NCI-H1930 (cell line): ENCODE results near the gene ZFHX2.

Experiments used
- DNase-seq, 2 experiments: peaks; one replicate each; lab custom pipeline; 2025; lab: John Stamatoyannopoulos, UW

Gene ZFHX2

DNA sequence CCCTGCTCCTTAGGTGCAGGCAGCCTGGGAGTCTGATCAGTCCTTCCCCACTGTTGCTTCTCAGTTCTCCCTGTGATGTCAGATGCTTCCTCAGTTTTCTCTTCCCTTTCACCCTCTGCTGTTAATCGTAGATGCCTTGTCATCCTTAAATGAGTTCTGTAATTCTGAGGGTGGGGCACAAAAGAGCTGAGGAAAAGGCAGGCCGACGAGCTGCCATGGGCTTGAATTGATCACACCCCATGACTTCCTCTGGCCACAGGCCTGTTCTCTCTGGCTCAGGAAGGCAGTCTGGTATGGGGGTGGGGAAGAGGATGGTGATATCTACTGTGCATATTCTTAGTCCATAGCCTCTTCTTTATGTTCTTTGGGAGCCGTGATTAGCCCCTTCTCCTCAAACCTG, 21.3 kb upstream of the ZFHX2 start:
- no peak for DNase-seq

DNA sequence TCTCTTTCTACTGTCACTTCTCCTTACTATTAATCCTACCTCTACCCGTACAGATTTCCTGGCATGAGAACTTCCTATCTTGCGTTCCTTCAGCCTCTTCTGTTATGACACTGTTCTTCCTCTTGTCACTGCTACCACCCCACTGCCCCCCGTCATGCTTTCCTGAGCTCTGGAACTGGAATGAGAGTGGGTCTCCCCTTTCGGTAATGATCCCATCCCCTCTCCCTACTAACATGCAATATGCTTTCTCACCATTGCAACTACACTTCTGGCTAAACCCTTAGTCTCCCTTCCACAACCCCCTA, 20.9 kb upstream of the ZFHX2 start:
- DNase-seq: no peak

DNA sequence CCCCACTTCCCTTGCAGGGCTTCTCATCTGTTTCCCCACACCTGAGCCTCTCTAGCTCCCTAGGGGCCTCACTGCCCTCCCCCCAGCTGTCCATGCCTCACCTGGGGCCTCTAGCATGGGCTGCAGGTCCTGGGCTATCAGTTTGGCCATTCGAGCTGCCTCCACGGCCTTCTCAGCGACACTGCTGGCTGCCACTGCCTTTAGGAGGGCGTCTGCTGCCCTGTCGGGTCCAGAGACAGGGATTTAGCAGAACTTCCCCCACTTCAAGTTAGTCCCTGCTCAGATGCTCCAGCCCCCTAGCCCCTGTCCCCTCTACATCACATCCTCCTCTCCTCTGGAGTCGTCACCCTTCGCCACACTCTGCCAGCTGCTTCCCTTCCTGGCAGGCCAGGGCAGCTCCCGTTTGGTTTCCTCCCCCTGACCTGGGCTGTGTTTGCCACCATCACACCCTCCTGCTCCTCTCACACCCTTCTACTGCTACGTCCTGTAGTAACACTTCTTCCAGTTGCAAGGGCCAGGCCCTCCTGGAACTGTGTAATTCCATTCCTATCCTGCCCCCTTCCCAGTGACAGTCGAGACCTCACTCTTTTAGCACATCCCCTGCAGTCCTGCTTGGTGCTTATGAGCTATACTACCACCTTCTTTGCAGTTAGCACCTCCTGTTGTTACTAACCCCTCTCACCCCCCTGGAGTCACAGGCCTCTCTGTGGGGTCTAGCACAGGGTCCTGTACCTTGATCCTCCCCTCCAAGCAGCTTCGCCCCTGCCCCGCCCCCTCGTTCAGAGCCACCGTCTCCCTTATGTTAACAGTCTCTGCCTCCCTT, 20.3 kb upstream of the ZFHX2 start:
- DNase-seq: no peak

DNA sequence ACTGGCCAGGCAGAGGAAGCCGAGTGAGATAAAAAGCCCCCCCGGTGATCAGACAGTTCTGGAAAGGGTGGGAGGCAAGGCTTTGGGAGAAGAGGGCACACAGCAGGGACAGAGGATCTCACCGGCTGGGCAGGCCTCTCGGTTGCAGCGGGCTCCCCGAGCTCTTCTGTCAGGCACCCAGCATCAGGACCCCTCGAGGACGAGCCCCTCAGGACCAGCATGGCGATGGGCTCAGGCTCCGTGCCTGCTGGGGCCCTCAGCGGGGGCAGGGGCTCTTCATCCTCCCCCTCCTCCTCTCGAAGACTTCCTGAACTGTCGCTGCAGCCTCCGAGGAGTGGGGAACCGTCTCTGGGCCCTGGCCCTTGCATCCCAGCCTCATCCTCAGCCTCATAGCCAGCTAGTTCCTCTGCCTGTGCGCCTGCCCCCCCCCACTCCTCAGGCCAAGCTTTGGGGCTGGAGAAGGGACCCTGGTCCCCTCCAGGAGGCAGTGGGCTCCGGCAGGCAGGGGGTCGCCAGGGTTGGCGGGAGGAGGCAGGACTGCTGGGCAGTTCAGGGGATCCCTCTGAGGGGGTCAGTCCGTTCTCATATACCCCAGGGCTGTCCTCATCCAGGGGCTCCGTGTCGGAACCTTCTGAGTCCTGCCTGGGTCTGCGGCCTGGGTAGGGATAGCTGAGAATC, 19.4 kb upstream of the ZFHX2 start:
- DNase-seq: no peak

DNA sequence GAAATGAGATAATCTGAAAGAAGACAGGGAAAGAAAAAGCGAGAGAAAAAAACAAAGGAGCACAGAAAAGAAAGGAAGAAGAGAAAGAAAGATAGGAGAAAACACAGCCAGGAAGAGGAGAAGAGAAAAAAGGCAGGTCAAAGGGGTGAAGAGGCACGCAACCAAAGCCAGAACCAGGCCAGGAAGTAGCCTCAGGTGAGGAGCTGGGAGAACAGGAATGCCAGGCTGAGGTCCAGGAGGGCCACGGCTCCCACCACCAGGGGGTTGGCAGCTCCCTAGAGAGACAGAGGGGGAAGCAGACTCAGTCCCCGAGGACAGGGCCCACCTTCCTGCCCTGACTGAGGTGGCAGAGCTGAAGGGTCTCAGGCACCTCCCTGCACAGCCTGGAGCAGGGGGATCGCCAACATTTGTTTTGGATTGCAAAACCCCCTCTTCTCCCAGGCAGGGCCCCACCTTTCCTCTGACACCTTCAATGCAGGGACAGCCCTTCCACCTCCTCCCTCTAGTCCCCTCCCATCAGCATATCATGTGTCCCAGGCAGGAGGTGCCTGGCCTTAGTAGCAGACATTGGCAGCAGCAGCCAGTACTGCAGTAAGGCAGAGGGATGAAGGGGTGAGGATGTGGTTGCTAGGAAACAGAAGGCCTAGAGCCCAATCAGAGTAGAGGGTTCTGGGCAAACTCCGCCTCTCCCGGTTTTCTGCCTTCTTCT, 18.0 kb upstream of the ZFHX2 start:
- no peak for DNase-seq

DNA sequence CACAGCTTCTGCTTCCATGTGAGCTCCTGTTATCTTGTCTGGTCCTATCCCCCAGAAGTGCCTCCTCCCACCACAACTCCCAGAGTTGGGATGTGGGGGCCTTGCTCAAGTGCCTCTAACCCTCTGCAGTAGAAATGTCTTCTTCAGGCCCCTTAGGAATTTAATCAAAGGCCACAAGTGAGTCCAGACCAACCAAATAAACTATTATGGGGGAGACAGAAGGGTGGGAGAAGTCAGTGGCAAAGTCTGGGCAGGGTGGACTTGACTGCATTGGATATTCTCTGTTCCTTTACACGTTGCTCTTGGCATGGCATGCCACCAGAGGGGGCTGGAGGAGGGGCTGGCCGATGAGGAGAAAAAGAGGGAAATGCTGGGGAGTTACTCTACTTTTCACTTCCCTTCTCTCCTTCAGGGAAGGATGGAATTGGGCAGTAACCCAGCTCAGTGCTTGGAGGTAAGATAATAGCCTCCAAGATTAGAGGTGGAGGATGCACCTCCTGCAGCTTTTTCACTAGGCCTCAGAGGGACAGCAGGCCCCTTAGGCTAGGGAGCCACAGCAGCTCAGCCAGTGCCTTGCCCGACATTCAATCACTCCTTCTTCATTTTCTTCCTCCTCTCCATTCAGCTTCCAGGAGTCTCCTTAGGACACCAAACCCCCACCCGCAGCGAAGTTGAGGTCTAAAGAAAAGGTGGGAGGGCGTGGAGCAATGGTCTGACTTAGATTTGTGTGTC, 17.2 kb upstream of the ZFHX2 start:
- peak in 1 of 2 experiments; percentile 26 for DNase-seq

DNA sequence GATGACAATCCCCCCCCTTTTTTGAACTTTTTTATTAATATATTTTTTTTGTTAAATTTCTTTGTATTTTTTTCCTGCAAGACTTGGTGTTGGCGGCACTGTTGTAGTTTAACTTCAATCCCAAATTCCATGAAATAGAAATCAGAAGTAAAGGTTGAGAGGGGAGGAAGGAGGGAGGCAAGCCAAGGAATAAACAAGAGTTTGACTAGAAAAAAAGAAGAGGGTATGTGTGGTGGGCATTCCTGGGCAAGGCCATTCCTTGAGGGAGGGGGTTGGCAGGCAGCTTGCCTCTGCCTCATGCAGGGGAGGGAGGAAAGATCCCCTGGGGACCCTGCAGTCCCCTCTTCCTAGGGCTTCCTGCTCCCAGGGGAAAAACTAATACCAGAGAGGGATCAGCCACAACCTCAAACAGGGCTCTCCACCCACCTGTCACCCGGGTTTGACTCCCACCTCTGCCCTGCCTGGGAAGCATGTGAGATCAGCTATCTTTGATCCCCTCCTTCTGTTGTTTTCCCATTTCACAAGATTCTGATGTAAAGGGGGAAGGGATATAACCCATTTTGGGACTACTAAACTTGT, 16.5 kb upstream of the ZFHX2 start:
- DNase-seq: no peak

DNA sequence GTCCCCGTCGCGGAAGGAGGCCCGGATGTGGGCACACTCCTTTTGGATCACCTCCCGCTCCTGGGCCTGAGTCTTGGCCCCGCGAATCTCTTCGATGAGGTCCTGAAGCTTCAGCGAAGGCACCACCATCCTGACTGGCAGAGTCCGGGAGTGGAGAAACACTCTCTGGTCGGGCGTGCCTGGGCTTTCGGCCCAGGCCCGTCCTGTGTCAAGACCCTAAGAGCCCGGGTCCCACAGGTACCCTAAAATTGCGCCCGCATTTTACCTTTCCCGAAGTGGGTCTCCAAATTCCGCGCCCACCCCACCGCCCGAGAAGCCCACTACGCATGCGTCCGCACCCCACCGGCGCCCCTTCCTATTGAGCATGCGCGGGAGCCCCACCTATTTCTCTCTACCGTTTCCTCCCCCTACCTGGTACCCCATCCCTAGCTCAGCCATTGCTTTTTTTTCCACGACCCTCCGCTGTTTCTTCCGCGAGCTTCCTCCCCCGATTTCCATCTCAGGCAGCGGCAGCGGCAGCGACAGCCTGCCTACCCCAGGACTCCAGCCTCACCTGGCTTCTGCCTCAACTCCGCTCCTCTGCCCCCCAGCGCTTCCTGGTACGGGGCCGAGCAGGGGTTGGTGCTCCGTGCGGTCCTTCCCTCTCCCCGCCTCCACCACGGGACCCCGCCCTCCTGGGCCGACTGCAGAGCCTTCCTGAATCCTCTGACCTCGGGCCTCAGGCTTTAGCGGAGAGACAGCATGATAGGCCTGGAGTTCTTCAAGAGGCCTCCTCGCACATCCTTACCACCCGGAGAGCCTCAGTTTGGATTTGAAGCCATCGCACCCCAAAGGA, 15.8 kb upstream of the ZFHX2 start, which contains the start of gene AP1G2:
TSS of gene AP1G2 (minus strand) at position 606 of the 835 bp plus-strand sequence. CDS start at position 129, 477 bp downstream.
- DNase-seq: peak; percentile 76 to 82

DNA sequence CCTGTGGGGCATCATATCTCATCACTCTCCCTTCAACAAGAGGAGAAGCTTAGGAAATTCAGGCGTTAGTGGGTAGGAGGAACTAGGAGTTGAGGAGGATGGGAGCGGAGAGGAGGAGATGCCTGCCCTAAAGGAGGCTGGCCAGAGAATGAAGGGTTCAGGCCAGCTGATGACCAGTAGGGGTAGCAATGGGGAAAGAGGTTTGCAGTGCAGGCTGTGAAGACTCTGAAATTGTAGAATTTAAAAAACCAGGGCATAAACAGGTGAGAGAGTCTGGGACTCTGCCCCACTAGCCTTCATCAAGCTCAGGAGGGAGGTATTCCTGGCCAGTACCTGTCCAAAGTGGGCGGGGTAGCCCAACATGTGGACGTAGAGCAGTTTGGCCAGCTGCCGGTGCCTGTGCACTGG, 15.2 kb upstream of the ZFHX2 start:
- no peak for DNase-seq

DNA sequence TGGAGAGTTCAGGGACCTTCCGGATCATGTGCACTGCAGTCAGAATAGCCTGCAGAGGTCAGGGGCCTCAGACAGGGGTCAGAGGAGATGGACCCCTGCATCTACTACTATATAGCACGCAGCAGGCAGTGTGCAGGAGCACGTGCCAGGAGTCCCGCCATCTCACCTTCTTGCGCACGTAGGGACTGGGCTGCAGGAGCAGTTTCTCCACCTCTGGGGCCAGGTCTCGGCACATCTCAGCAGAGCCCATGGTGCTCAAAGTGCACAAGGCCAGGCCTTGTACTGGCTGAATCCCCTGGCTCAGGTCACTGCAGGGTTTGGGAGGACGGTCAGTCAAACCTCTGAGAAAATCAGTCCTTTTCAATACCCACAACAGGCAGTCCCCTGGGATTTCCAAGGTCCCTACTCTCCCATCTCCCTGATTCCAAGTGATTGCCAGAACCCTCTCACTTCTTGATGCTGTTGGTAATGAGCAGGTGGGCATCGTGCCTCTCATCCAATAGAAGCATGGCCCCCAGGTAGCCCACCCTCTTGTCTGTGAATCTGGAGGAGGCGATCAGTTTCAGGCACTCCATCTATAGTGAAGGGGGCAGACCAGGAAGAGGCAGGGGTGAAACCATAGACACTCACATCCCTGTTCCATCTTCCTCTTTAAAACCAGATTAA, 14.7 kb upstream of the ZFHX2 start:
- no peak for DNase-seq

DNA sequence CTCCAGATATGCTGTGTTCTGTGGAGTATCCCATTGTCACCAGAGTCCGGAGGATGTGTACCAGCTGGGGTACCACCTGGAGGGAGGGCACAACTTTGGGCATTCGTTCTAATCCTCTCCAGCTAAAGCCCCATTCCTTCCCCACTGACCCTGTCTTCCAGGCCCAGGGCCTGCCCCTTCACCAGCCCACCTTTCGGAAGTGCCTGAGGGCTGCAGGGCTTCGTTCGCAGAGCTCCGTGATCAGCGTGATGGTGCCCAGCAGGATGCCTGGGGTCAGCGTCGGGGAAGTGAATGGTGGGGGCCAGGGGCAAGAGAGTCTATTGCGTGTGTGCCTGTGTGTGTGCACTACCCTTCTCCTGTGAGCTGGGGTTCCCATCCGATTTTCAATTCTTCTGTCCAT, 14.1 kb upstream of the ZFHX2 start:
- DNase-seq: no peak

DNA sequence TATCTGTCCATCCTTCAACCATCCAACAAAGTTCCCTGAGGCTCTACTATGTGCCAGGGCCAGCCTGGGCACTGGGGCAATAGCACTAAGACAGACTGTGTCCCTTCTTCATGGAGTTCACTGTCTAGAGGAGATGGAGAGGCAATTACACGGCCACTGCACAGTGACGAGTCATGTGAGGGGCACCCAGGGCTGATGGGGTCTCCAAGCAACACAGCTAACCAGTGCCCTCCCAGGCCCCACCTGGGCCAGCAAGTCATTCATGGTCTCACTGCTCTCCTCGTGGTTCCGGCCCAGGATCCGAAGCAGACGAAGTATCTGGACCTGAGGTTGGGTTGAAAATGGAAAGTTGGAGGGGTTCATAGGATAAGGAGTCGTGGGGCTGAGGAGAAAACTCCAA, 13.3 kb upstream of the ZFHX2 start:
- DNase-seq: no peak

DNA sequence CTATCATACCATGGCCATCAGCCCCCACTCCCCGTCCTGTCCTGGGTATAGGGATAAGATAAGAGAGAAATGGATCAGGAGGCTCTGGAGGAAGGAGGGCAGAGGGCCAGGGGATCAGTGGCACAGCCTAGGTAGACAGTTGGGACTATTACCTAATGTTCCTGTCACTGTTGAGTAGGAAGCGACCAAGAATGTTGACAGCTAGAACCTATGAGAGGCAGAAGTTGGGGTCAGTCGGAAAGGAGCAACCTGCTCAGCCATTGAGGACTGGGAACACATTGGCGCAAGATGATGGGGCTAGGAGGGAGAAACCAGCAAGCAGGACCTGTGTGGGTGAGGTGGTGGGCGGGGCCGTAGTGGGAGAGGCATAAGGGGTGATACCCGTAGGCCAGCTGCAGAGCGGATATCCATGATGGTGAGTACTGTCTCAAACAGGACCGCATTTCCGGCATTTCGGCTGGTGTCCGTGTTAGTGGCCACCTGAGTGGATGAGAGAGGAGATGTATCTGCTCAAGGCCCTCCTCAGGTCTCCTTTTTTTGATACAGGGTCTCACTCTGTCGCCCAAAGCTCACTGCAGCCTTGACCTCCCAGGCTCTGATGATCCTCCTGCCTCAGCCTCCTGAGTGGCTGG, 12.7 kb upstream of the ZFHX2 start:
- DNase-seq: no peak

DNA sequence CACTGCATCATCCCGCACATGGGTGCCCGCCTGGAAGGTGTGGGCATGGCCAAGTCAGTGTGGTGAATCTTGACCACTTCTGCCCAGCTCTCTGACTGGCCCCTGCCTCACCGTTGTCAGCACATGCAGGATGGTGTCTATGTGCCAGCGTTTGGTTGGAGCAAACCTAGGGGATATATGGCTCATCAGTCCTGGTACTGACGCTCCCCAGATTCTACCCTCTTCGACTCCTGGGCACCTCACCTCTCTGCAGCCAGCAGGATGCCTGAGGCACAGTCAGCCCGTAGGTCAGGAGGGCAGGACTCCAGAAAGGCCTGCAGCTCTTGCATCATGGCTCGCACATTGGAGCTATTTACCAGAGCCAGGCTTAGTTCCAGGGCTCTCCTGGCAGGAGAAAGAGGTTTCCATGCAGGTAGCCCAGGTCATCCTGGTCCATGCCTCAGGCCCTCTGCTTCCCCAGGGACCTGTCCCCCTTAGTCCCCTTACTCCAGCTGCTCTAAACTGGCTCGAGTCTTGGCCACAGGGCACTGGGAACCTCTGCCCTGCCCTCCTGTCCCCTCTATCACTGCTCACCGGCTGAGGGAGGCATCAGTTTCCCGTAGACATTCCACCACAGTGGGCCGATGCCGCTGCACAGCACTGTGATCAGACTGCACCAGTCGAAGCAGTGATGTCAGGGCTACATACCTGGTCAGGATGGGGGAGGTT, 12.1 kb upstream of the ZFHX2 start:
- DNase-seq: no peak

DNA sequence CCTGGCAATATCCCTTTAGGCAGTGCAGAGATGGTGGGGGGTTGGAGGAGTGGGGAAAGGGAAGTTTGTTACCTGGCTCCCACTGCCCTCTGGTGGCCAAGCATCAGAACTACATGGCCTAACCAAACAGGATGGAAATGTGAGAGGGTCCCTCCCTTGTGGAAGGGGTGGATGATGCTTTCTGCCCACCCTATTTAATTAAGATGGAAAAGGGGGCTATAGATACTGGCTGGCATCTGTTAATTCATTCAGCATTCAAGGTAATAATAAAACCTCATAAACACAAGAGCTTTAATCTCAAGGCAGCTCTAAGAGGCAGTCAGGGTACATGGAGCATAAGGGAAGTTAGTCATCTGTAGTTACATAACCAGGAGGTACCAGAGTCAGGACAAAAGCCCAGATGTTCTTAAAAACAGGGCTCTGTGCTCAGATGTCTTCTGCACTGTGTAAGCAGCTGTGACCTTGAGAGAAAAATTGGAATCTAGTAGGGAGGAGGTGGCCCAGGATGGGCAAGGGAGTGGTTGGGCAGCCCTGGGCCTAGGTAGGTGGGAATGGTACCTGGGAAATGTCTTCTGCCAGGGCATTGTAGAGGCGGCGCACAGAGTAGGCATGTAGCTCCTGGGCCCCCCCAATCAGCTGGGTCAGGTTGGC, 11.4 kb upstream of the ZFHX2 start:
- DNase-seq: peak in 1 of 2 experiments; percentile 30

DNA sequence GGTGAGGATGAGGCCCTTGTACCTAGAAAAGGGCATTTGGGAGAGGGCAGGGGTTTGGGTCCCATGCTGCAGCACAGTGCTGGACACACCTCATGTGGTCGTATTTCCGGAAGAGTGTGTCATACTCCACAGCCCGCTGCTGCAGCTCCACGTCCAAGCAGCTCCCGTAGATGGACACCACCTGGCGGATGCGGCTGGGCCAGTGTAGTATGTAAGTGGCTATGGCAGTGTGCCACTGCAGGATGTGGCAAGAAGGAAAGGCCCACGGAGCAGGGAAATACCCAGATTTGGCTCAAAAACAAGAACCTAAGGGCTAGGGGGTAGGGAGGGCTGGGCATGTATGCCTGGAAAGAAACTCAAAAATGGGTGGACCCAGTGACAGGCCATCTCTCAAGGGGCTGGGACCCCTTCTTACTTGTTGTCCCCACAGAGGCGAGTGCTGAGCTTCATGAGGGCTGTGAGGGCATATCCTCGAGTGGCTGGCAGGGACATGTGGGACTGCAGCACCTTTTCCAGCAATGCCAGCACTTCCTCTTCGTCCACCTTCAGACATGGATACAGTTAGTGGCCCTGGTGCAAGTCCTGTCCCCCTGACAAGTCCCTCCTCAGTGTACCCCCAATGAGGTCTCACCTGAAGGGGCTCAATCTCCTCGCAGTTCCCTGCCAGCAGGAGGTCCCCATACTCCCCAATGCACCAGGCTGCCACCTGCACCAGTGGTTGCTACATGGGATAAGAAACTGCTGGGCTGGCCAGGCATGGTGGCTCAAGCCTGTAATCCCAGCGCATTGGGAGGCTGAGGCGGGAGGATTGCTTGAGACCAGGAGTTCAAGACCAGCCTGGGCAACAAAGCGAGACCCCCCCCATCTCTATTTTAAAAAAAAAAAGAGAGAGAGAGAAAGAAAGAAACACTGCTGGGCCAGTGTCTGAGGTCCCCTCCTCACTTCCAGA, 10.6 kb upstream of the ZFHX2 start:
- no peak for DNase-seq

DNA sequence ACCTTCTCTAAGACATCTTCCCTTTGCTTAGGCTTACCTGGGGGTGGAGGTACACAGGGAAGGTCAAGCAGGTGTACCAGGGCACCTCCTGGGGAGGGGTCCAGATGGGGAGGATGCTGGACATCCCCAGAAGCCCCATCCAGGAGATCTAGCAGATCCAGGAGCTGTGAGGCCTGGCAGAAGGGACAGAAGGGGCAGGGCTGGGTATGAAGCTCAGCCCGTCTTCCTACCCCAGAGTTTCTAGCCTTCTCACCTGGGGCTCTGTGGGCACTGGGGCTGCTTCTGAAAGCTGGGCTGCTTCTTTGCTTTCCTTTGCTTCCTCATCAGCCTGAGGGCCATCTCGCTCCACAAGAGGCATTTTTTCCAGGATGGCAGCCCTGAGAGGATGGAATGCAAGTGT, 9.7 kb upstream of the ZFHX2 start:
- DNase-seq: no peak
